Measurements from ENCODE around the gene OR8D2.
"Not testable (repeated sequence)": the region's sequence is repeated elsewhere in the genome, so short reads cannot be mapped to it uniquely, and the experiment has no call there.

OR8D2 gene

DNA sequence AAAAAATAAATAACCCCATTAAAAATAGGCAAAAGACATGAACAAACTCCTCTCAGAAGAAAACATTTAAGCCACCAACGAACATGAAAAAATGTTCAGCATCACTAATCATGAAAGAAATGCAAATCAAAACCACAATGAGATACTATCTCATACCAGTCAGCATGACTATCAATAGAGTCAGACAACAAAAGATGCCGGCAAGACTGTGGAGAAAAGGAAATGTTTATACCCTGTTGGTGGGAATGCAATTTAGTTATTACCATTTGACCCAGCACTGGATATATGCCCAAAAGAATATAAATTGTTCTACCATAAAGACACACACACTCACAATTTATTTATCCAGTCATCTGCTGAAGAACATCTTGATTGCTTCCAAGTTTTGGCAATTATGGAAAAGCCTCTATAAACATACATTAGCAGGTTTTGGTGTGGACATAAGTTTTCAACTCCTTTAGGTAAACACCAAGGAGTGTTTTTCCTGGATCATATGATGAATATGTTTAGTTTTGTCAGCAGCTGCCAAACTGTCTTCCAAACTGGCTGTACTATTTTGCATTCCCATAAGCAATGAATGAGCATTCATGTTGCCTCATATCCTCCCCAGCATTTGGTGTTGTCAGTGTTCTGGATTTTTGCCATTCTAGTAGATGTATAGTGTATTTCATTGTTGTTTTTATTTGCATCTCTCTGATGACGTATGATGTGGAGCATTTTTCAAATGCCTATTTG is 34.2 kb downstream of the OR8D2 start:
- no peak for DNase-seq

DNA sequence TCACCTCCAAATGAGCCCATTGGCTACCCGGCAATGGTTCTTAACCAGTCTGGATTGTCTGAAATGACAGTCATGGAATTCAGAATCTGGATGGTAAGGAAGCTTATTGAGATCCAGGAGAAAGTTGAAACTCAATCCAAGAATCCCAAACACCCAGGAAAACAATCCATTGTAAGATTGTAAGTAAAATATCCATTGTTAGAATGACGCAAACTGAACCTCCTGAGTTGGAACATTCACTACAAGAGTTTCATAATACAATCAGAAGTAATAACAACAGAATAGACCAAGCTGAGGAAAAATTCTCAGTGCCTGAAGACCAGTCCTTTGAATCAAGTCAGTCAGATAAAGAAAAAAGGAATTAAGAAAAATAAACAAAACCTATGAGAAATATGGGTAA is 41.7 kb downstream of the OR8D2 start:
- DNase-seq: no peak

DNA sequence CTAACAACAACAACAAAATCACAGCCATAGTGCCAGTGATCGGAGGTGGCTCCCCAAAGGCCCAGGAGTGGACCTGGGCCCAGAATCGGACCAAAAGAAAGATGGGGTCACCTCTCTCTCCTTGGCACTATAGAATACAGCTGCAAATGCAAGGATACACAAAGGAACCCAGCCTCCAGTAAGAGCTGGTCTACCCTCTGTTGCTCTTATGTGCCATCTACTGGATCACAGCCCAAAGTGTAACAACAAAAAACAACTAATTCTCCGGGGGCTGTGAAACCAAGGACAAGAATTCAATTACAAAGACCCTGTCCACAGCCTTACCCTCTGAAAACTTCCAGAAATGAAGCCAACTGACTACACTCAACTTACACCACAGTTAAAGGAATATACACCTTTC is 42.2 kb downstream of the OR8D2 start:
- DNase-seq: no peak

DNA sequence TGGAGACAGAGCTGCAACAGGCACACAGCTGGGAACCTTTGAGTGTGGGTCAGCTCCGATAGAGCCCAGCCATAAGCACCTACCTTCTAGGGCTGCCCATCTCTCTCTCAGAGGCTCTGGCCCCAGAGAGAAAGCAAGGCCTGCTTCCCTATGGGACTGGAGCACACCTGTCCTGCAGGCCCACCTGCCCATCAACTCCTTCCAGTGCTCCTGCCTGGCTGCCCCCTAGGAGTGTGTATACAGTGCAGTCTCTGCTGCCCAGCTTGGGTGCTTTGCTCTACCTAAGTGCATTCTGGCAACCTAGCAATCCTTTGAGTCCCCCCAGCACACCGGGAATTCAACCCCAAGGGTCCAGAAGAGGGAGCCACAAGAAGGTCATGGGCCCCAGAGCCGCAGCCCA is 42.8 kb downstream of the OR8D2 start:
- no peak for DNase-seq

DNA sequence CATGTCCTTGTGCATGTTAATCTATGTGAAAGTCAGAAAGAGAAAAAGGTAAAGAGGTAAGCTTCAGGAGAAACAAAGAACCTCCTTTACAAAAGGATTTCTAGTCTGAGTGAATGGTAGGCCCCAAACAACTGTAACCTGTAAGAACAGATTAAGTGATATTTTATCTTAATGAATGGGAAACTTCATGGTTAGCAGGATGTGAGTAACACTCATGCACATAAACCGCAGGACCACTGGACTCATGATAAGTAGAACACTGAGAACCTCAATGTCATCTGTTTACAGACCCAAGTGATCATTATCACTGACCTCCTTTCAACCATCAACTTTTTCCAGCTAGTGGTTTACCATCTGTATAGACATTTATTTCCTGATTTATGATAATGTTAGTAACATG is 43.9 kb downstream of the OR8D2 start:
- DNase-seq: no peak

DNA sequence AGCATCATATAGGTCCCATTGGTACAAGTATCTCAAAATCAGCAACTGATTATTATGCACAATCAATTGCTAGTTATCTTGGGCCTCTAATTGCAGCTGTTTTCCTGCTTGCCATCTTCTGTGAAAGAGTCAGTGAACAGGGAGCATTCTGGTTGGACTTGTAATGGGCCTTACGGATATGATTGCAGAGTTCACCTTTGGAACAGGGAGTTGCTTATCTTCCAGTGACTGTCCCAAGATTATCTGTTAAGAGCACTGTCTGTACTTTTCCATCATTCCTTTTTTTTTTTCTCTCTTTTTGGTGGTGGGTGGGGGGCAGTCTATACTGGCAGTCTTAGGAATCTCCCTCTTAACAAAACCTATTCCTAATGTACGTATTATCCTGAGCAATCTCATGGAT is 46.0 kb downstream of the OR8D2 start:
- DNase-seq: no peak

DNA sequence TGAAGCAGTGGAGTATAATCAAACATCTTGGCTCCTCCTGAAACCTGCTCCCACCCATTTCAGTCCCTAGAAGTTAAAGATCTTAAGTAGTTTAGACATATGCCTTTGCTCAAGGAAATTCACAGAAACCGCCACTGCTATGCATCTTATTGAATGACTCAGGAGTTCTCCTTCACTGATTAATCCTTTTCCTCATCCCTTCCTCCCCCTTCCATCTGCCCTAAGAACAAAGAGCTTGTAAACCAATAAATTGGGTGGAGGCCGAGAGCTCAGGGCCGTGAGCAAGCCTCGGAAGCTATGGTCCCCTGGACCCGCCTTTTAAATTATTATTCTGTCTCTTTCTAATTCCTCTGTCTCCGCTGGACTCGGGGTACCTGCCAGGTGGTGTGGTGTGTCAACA is 49.1 kb downstream of the OR8D2 start:
- not testable (repeated sequence) for DNase-seq
